DOHH2 (cell line): Measurements from ENCODE around the gene ATP8A2.

Experiments used
- CTCF ChIP-seq: fragments of 200-600 bp; sonication (generic); IDR thresholded peaks from one replicate; pipeline ENCODE4 v1.5.1; 2014; ENCODE audit warnings: antibody characterized with exemption, mild to moderate bottlenecking, low read depth, low read length; ENCODE audit not compliant: poor library complexity, severe bottlenecking
- EZH2phosphoT487 ChIP-seq: fragments of 200-600 bp; sonication (generic); IDR thresholded peaks from 2 replicates; pipeline ENCODE4 v1.6.1; 2017; ENCODE audit warnings: borderline replicate concordance, mild to moderate bottlenecking, antibody characterized with exemption, low read length, moderate library complexity, mixed read lengths

GRCh38 chr13:25904830-25905229, 533.1 kb downstream of the ATP8A2 start:
- TF ChIP-seq CTCF (no peak), EZH2phosphoT487 (no peak)
